HG03558 (cell line): ENCODE results near the gene MFSD6.
"Not testable (repeated sequence)": the region's sequence is repeated elsewhere in the genome, so short reads cannot be mapped to it uniquely, and the experiment has no call there.

Experiments used
- ATAC-seq: cut with Tn5 transposase; IDR thresholded peaks from one replicate; pipeline ENCODE4 v1.9.1; 2021; ENCODE audit warnings: moderate number of reproducible peaks; ENCODE audit not compliant: unreplicated experiment; ENCODE audit errors: extremely low read depth

Gene MFSD6

GRCh38 chr2:190404487-190404886 lies 3.7 kb upstream of the MFSD6 start:
- ATAC-seq, result no peak

DNA sequence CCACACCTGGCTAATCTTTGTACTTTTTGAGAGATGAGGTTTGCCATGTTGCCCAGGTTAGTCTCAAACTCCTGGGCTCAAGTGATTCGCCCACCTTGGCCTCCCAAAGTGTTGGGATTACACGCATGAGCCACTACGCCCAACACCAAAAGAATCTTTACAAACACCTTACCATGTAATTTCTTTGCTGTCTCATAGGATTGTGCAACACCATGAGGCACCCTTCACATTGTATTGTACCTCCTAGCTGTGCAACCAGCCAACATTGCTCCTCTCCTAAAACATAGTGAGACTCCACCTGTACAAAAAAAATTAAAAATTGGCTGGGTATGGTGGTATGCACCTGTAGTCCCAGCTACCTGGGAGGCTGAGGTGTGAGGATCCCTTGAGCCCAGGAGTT lies 3.1 kb upstream of the MFSD6 start:
- no peak for ATAC-seq

GRCh38 chr2:190405995-190406394 lies 2.2 kb upstream of the MFSD6 start:
- ATAC-seq, result no peak

- no peak for ATAC-seq
Measured at GRCh38 chr2:190406805-190407204, 1.4 kb upstream of the MFSD6 start.

DNA sequence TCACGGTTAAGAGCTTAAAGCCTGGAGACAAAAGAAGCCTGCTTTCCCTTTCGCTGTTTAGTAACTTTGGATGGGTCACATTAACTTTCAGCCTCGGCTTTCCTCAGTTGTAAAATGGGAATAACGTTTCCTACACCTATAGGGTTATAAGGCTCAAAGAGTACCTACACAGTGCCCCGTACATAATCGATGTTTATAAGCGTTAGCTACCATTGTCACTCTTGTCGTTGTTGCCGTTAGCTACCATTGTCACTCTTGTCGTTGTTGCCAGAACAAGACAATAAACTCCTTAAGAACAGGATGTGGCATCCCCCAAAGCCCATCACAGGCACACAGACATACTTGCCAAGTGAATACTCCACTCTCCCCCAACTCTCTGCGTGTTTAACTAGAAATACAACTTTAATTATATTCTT lies 901 bp upstream of the MFSD6 start:
- no peak for ATAC-seq

- ATAC-seq, result peak; percentile 37
Measured at GRCh38 chr2:190408538-190409271, 550 bp downstream of the MFSD6 start.

- ATAC-seq, result no peak
Measured at GRCh38 chr2:190409616-190410015, 1.5 kb downstream of the MFSD6 start.

GRCh38 chr2:190410166-190410565 lies 2.0 kb downstream of the MFSD6 start:
- ATAC-seq, result no peak

GRCh38 chr2:190412966-190413365 lies 4.8 kb downstream of the MFSD6 start:
- ATAC-seq, result no peak

DNA sequence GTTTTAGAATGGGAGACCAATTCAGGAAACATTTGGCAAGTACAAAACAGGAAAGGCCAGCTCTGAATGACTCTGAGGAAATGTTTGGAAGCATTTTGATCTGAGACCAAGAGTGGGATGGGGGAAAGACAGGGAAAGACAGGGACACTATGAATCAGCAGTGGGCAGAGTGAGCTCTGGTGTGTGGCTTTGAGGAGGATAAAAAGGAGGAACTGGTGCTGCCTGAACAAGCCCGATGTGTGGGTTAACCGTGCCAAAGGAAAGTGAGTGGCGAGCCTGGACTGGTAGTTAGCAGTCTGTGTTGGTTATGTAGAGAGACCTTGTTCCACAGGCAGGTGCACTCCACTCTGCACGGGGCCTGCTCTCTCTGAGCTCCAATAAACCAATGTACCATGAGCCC lies 5.3 kb downstream of the MFSD6 start:
- no peak for ATAC-seq

DNA sequence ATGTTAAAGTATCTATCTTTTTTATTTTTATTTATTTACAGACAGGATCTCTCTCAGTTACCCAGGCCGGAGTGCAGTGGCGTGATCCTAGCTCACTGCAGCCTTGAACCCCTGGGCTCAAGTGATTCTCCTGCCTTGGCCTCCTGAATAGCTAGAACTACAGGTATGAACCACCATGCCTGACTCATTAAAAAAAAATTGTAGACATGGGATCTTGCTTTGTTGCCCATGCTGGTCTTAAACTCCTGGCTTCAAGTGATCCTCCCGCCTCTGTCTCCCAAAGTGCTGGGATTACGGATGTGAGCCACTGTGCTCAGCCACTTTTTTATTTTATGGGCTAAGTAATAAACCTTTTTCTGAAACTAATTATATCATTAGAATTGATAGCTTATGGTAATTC lies 7.1 kb downstream of the MFSD6 start:
- no peak for ATAC-seq

- ATAC-seq, result no peak
Measured at GRCh38 chr2:190415794-190416775, 7.9 kb downstream of the MFSD6 start.

DNA sequence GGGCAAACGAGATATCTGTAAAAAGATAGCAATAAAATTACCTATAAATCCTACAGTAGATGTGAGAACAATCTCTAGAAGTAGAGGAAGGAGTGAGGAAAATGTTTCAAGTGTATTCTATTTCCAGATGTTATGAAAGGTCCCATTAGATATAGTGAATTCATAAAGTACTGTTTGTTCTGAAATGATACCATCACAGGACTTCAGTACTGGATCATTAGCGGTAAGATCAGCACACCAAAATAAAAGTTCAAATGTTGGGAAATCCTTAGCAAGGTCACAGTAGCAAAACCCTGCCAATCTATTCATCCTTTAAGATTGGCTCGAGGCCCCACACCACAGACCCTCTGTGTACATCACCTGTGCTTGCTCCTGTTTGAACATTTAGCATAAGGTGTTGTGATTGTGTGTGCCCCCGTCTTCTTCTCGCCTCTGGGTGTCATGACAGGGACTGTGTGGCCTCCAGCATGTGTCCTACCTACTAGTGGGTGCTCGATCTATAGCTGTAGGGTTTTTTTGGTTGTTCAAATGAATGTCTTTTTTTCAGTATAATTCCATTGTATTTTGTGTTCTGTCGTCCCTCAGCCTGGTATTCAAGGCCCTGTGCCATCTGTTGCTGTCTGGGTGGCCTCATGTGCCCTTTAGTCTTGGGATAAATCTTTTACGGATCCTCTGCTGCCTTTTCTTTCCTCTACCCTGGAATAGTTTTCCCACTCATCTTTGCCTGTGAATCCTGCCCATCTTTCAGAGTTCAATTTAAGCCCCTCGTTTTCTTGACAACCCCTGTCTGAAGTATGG lies 9.1 kb downstream of the MFSD6 start:
- ATAC-seq, result no peak

- ATAC-seq, result no peak
Measured at GRCh38 chr2:190418727-190419126, 10.6 kb downstream of the MFSD6 start.

DNA sequence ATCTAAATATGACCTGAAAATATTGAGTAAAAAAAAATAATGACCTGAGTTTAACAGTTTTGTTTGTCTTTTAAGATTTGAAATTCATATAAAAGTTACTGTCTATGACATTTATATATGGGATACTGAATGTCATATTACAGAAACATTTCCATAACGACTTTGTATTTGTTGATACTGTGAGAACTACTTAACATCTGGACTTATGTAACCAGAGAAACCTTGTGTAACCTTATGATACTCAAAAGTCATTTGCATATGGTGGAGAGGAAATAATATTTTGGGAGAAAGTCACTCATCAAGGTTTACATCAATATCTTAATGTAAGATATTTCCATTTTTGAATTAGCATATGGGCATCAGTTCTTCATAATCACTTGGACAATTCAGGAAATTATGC lies 12.6 kb downstream of the MFSD6 start:
- no peak for ATAC-seq

- no peak for ATAC-seq
Measured at GRCh38 chr2:190425221-190425866, 17.2 kb downstream of the MFSD6 start.

GRCh38 chr2:190425883-190426658 lies 17.9 kb downstream of the MFSD6 start:
- no peak for ATAC-seq

GRCh38 chr2:190430866-190431265 lies 22.7 kb downstream of the MFSD6 start:
- ATAC-seq, result not testable (repeated sequence)

DNA sequence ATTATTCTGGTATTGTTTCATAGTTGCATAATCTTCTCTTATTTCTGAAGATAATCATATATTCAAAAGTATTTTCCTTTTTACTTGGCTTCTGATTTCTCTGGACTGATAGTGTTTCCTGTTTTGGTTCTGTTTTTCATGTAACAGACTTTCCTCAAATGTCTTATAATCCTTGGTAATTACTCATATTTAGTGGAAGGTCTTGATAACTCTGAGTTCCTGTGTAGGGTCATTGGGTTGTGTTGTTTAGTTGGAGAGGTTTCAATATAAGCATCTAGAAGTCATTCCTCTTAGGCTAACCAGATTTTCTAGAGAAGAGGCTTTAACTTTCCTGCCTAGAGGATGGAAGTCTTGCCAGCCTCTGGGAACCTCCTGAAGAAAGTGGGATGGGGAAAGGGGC lies 23.8 kb downstream of the MFSD6 start:
- no peak for ATAC-seq
